ENCODE measurements around the gene COL4A1.

GRCh38 chr13:110269509-110270185 lies 37.3 kb downstream of the COL4A1 start:
- TF ChIP-seq POLR2A (IDR thresholded peaks at IDR 0.05) (no peak), CTCF (IDR thresholded peaks at IDR 0.05) (no peak)

Measured in heart left ventricle (tissue), 13 donors.